IMR-90 (cell line): Measurements from ENCODE around the gene LGI4. TPM values are rescaled to one million over a fixed set of nuclear protein-coding genes. Genes with fewer than 3 reads are reported as not detected.

Source experiments
- ATAC-seq: fragments of 200-7000 bp; cut with Tn5 transposase; 2 replicates; pipeline ENCODE4 v1.9.1; 2020; ENCODE audit warnings: low read depth, mild to moderate bottlenecking, moderate library complexity
- BruUV-seq: library from RNA; stranded (reverse); fragments of 400-500 nt; replicated peaks from 2 replicates; lab custom pipeline; 2021; lab: Mats Ljungman, UMichigan
- CTCF ChIA-PET: fragments of 300-600 bp; formaldehyde crosslinking; extraction: SDS; loops from one replicate; lab custom pipeline; 2021; ENCODE audit warnings: antibody characterized with exemption; lab: Yijun Ruan, JAX
- POLR2A ChIA-PET: fragments of 300-600 bp; sonication (Branson Sonifier 250); formaldehyde crosslinking; loops from one replicate; lab custom pipeline; 2022; ENCODE audit warnings: antibody characterized with exemption; ENCODE audit not compliant: unreplicated experiment; lab: Charles Lee
- DNase-seq: peaks from one replicate; pipeline ENCODE4 v3.0.0; 2013
- H2AFZ ChIP-seq: replicated peaks from 2 replicates; pipeline ENCODE3; 2013; ENCODE audit warnings: low read length, mild to moderate bottlenecking; ENCODE audit not compliant: poor library complexity
- H2AK5ac ChIP-seq: 2 replicates; pipeline ENCODE4 v1.6.1; 2013; ENCODE audit warnings: low read depth, low read length, inconsistent platforms
- H2AK9ac ChIP-seq: replicated peaks from 2 replicates; pipeline ENCODE3; 2013; ENCODE audit warnings: mild to moderate bottlenecking, low read depth, low read length, moderate library complexity; ENCODE audit not compliant: poor library complexity
- H2BK120ac ChIP-seq: 2 replicates; pipeline ENCODE4 v1.6.1; 2013; ENCODE audit warnings: low read depth, low read length, inconsistent platforms
- H2BK15ac ChIP-seq: 3 replicates; pipeline ENCODE4 v1.6.1; 2013; ENCODE audit warnings: low read depth, low read length, inconsistent platforms
- H2BK20ac ChIP-seq: 2 replicates; pipeline ENCODE4 v1.6.1; 2013; ENCODE audit warnings: low read depth, mild to moderate bottlenecking, inconsistent platforms, low read length, moderate library complexity
- H2BK5ac ChIP-seq: 2 replicates; pipeline ENCODE4 v1.6.1; 2013; ENCODE audit warnings: mild to moderate bottlenecking, low read depth, low read length, inconsistent platforms; ENCODE audit not compliant: poor library complexity, severe bottlenecking
- H3K14ac ChIP-seq: replicated peaks from 2 replicates; pipeline ENCODE4 v1.6.1; 2013; ENCODE audit warnings: low read depth, low read length, inconsistent platforms
- H3K18ac ChIP-seq: 2 replicates; pipeline ENCODE4 v1.6.1; 2013; ENCODE audit warnings: low read depth, low read length, control low read depth
- H3K23ac ChIP-seq: 2 replicates; pipeline ENCODE4 v1.6.1; 2013; ENCODE audit warnings: low read depth, low read length, inconsistent platforms
- H3K27ac ChIP-seq: 2 replicates; pipeline ENCODE4 v1.5.1; 2013; ENCODE audit warnings: mild to moderate bottlenecking, control low read depth, low read length; ENCODE audit not compliant: insufficient read depth
- H3K27me3 ChIP-seq: 2 replicates; pipeline ENCODE4 v1.6.1; 2013; ENCODE audit warnings: low read length; ENCODE audit not compliant: control insufficient read depth, insufficient read depth
- H3K36me3 ChIP-seq: 2 replicates; pipeline ENCODE4 v1.6.1; 2013; ENCODE audit warnings: low read length, mixed read lengths; ENCODE audit not compliant: control insufficient read depth, insufficient read depth
- H3K4ac ChIP-seq: 2 replicates; pipeline ENCODE4 v1.6.1; 2013; ENCODE audit warnings: low read depth, low read length, inconsistent platforms
- H3K4me1 ChIP-seq: 2 replicates; pipeline ENCODE4 v1.6.1; 2013; ENCODE audit warnings: low read length, mixed read lengths; ENCODE audit not compliant: control insufficient read depth, insufficient read depth
- H3K4me2 ChIP-seq: 2 replicates; pipeline ENCODE4 v1.6.1; 2013; ENCODE audit warnings: low read depth, mild to moderate bottlenecking, control low read depth, low read length, moderate library complexity
- H3K4me3 ChIP-seq: 2 replicates; pipeline ENCODE4 v1.5.1; 2013; ENCODE audit warnings: low read depth, mild to moderate bottlenecking, control low read depth, low read length, moderate library complexity; ENCODE audit not compliant: insufficient read depth
- H3K56ac ChIP-seq: 2 replicates; pipeline ENCODE4 v1.6.1; 2013; ENCODE audit warnings: low read length, inconsistent platforms; ENCODE audit not compliant: insufficient read depth; ENCODE audit errors: extremely low read depth
- H3K79me1 ChIP-seq, 2 experiments: 2 replicates each; pipeline ENCODE4 v1.6.1; 2013; ENCODE audit warnings: low read length in 2 of 2, inconsistent platforms in 1 of 2, low read depth in 1 of 2
- H3K9ac ChIP-seq: 2 replicates; pipeline ENCODE4 v1.6.1; 2013; ENCODE audit warnings: low read depth, low read length, control low read depth
- H3K9me1 ChIP-seq: 2 replicates; pipeline ENCODE4 v1.6.1; 2013; ENCODE audit warnings: low read length, inconsistent platforms; ENCODE audit not compliant: insufficient read depth
- H3K9me3 ChIP-seq: 2 replicates; pipeline ENCODE4 v1.6.1; 2013; ENCODE audit warnings: low read length; ENCODE audit not compliant: control insufficient read depth, insufficient read depth
- H4K20me1 ChIP-seq: 2 replicates; pipeline ENCODE4 v1.6.1; 2013; ENCODE audit warnings: low read length, inconsistent platforms; ENCODE audit not compliant: insufficient read depth
- H4K5ac ChIP-seq: 2 replicates; pipeline ENCODE4 v1.6.1; 2013; ENCODE audit warnings: mild to moderate bottlenecking, low read depth, low read length, control low read depth
- H4K8ac ChIP-seq, 2 experiments: 2 replicates each; pipeline ENCODE4 v1.6.1; 2013; ENCODE audit warnings: low read depth in 2 of 2, low read length in 2 of 2, control low read depth in 1 of 2, inconsistent platforms in 1 of 2
- H4K91ac ChIP-seq: 2 replicates; pipeline ENCODE4 v1.6.1; 2013; ENCODE audit warnings: low read depth, low read length, inconsistent platforms; ENCODE audit not compliant: insufficient read depth
- BHLHE40 ChIP-seq: fragments of 150-350 bp; IDR thresholded peaks from 2 replicates; pipeline ENCODE4 v1.6.1; 2016; ENCODE audit warnings: mild to moderate bottlenecking, low read depth, low read length
- CEBPB ChIP-seq: IDR thresholded peaks from 2 replicates; pipeline ENCODE4 v1.6.1; 2012; ENCODE audit warnings: low read depth, low read length, improper control_type of control experiment
- CHD1 ChIP-seq: IDR thresholded peaks from 2 replicates; pipeline ENCODE4 v1.6.1; 2012; ENCODE audit warnings: low read depth, low read length, improper control_type of control experiment
- CTCF ChIP-seq: conservative IDR thresholded peaks from 2 replicates; pipeline ENCODE4 v1.5.1; 2012; ENCODE audit warnings: mild to moderate bottlenecking, low read depth, low read length, improper control_type of control experiment
- ELK1 ChIP-seq: fragments of 150-350 bp; IDR thresholded peaks from 2 replicates; pipeline ENCODE4 v1.6.1; 2016; ENCODE audit warnings: low read depth, mild to moderate bottlenecking, low read length, moderate library complexity, borderline replicate concordance
- FOS ChIP-seq: fragments of 150-350 bp; IDR thresholded peaks from 2 replicates; pipeline ENCODE4 v1.6.1; 2016; ENCODE audit warnings: low read depth, low read length
- MAFK ChIP-seq: IDR thresholded peaks from 2 replicates; pipeline ENCODE4 v1.6.1; 2012; ENCODE audit warnings: low read depth, low read length, improper control_type of control experiment
- MAZ ChIP-seq: IDR thresholded peaks from 2 replicates; pipeline ENCODE4 v1.6.1; 2012; ENCODE audit warnings: low read depth, mild to moderate bottlenecking, low read length, improper control_type of control experiment, moderate library complexity, borderline replicate concordance
- MXI1 ChIP-seq: IDR thresholded peaks from 2 replicates; pipeline ENCODE4 v1.6.1; 2012; ENCODE audit warnings: low read depth, mild to moderate bottlenecking, low read length, moderate library complexity, borderline replicate concordance
- NFE2L2 ChIP-seq: fragments of 150-350 bp; IDR thresholded peaks from 2 replicates; pipeline ENCODE4 v1.6.1; 2016; ENCODE audit warnings: low read depth, mild to moderate bottlenecking, low read length
- POLR2A ChIP-seq: IDR thresholded peaks from 2 replicates; pipeline ENCODE4 v1.6.1; 2012; ENCODE audit warnings: mild to moderate bottlenecking, low read depth, low read length
- RAD21 ChIP-seq: IDR thresholded peaks from 2 replicates; pipeline ENCODE4 v1.6.1; 2012; ENCODE audit warnings: low read length, improper control_type of control experiment
- RCOR1 ChIP-seq: IDR thresholded peaks from 2 replicates; pipeline ENCODE4 v1.6.1; 2012; ENCODE audit warnings: mild to moderate bottlenecking, low read length, improper control_type of control experiment; ENCODE audit not compliant: insufficient replicate concordance
- RFX5 ChIP-seq: IDR thresholded peaks from 2 replicates; pipeline ENCODE4 v1.8.0; 2012; ENCODE audit warnings: low read depth, mild to moderate bottlenecking, low read length, moderate library complexity
- SMC3 ChIP-seq: fragments of 150-350 bp; IDR thresholded peaks from 2 replicates; pipeline ENCODE4 v1.6.1; 2016; ENCODE audit warnings: low read depth, mild to moderate bottlenecking, antibody characterized with exemption, low read length, moderate library complexity
- USF2 ChIP-seq: fragments of 150-350 bp; IDR thresholded peaks from 2 replicates; pipeline ENCODE4 v1.6.1; 2017; ENCODE audit warnings: mild to moderate bottlenecking, antibody characterized with exemption, low read length, low read depth
- WGBS, 2 experiments: methylation state at CpG; one replicate each; pipeline versions ENCODE4 v1.1.5 to v1.1.7; 2013; ENCODE audit warnings: missing lambda C conversion rate in 2 of 2; ENCODE audit not compliant: insufficient read length in 1 of 2; ENCODE audit errors: extremely low coverage in 2 of 2; 5-methylcytosine and 5-hydroxymethylcytosine counted together
- dilution Hi-C: fragments of 300-500 bp; cut with HindIII; formaldehyde crosslinking; loops from one replicate; pipeline ENCODE4 v1.14.3; 2018; ENCODE audit warnings: low sequenced_read_pairs; ENCODE audit not compliant: unreplicated experiment
- in situ Hi-C: fragments of 300-500 bp; cut with MboI; formaldehyde crosslinking; loops from 3 replicates; pipeline ENCODE4 v1.14.3; 2019; ENCODE audit warnings: low sequenced_read_pairs, inconsistent platforms, mixed read lengths
- intact Hi-C: fragments of 100-400 bp; cut with micrococcal nuclease; formaldehyde crosslinking; loops from 2 replicates; pipeline ENCODE4 v1.10.0; 2022
- polyA plus RNA-seq, 3 experiments: library from polyadenylated mRNA; depleted of rRNA; stranded (reverse); fragments of >200 nt; gene quantifications; 2 replicates each; pipeline ENCODE4 v1.2.3, GENCODE V29; 2012; ENCODE audit warnings: low replicate concordance in 1 of 3
- total RNA-seq: library from RNA; depleted of rRNA; stranded (reverse); fragments of >200 nt; gene quantifications from 2 replicates; pipeline ENCODE4 v1.2.3, GENCODE V29; 2012

The LGI4 gene
- total and polyA plus RNA-seq, 2 of the 4 experiments (the other 2 are of a cell fraction) = 0.10 TPM; not detected in 1

GRCh38 chr19:35149463-35149862, 14.6 kb upstream of the LGI4 start:
- H4K8ac ChIP-seq = no peak overlapping the region
- no peak overlapping the region for H2BK20ac ChIP-seq
- in situ Hi-C loops = no loop called here
- H3K14ac ChIP-seq = no peak overlapping the region
- peaks cover 9% of the 10 kb centered on the region for H3K27me3 ChIP-seq
- DNase-seq (no peak), ATAC-seq (no peak)
- H3K4me1 ChIP-seq = peaks cover 5% of the 10 kb centered on the region
- H2AK9ac ChIP-seq = no peak overlapping the region
- dilution Hi-C loops = no loop called here
- ChIA-PET CTCF (interaction anchor here (0.5 to 1.0 kb wide), 2 partner anchors 8 to 51 kb away, joined by 3 read pairs; no protein-coding TSS in a partner anchor), POLR2A (no interaction called here)
- H2BK120ac ChIP-seq = no peak overlapping the region
- no peaks in the 10 kb centered on the region for H3K9me3 ChIP-seq
- peaks cover 3% of the 10 kb centered on the region; the same call in 1 of the 2 replicates for H3K9me1 ChIP-seq
- H2AFZ ChIP-seq = no peak overlapping the region
- H3K4me2 ChIP-seq = no peak overlapping the region
- H2BK5ac ChIP-seq = no peak overlapping the region
- H2AK5ac ChIP-seq = no peak overlapping the region
- H3K36me3 ChIP-seq = no peaks in the 10 kb centered on the region
- no TSS peak for BruUV-seq
- H4K20me1 ChIP-seq = no peaks in the 10 kb centered on the region
- no peak overlapping the region for H3K4me3 ChIP-seq
- H3K4ac ChIP-seq = no peak overlapping the region
- H3K9ac ChIP-seq = no peak overlapping the region
- no peak overlapping the region for H3K18ac ChIP-seq
- no peak overlapping the region for H2BK15ac ChIP-seq
- H3K79me1 ChIP-seq = peaks cover 2 to 5% of the 10 kb centered on the region in 2 experiments; a peak in 2 of 4 replicates
- no peak overlapping the region for H4K91ac ChIP-seq
- no peak overlapping the region for H3K27ac ChIP-seq
- no peak overlapping the region for H4K5ac ChIP-seq
- intact Hi-C loops = no loop called here
- H3K23ac ChIP-seq = no peak overlapping the region
- WGBS, 2 experiments = no CpG with 5 or more reads among the region's 3 CpGs
- TF ChIP-seq ELK1 (no peak), RCOR1 (no peak), MAZ (no peak), BHLHE40 (no peak), CTCF (no peak), FOS (no peak), CEBPB (no peak), USF2 (no peak), NFE2L2 (no peak), RAD21 (no peak), MXI1 (no peak), RFX5 (no peak), SMC3 (no peak), POLR2A (no peak), CHD1 (no peak), MAFK (no peak)
- no peak overlapping the region for H3K56ac ChIP-seq
